ENCODE measurements around the gene PNLIPRP1.

The PNLIPRP1 gene

GRCh38 chr10:116631871-116632295, 41.1 kb downstream of the PNLIPRP1 start:
- no peak for DNase-seq (ENCODE audit: low spot score)

GRCh38 chr10:116632596-116633215, 41.9 kb downstream of the PNLIPRP1 start:
- no peak for DNase-seq (ENCODE audit: low spot score)

- no peak for DNase-seq (ENCODE audit: low spot score)
Observed at GRCh38 chr10:116633216-116633600, 42.4 kb downstream of the PNLIPRP1 start.

GRCh38 chr10:116634126-116634975, 43.6 kb downstream of the PNLIPRP1 start:
- DNase-seq (ENCODE audit: low spot score), result no peak

GRCh38 chr10:116636385-116636784, 45.6 kb downstream of the PNLIPRP1 start:
- DNase-seq (ENCODE audit: low spot score), result no peak

- DNase-seq (ENCODE audit: low spot score), result no peak
Observed at GRCh38 chr10:116636976-116637375, 46.2 kb downstream of the PNLIPRP1 start.

GRCh38 chr10:116637830-116638229, 47.1 kb downstream of the PNLIPRP1 start:
- DNase-seq (ENCODE audit: low spot score), result no peak

GRCh38 chr10:116646502-116646901, 55.7 kb downstream of the PNLIPRP1 start:
- no peak for DNase-seq (ENCODE audit: low spot score)

- DNase-seq (ENCODE audit: low spot score), result no peak
Observed at GRCh38 chr10:116648903-116649302, 58.1 kb downstream of the PNLIPRP1 start.

GRCh38 chr10:116653885-116654284, 63.1 kb downstream of the PNLIPRP1 start:
- DNase-seq (ENCODE audit: low spot score), result no peak

GRCh38 chr10:116654816-116655215, 64.1 kb downstream of the PNLIPRP1 start:
- peak; percentile 65 for DNase-seq (ENCODE audit: low spot score)

GRCh38 chr10:116655568-116655967, 64.8 kb downstream of the PNLIPRP1 start:
- no peak for DNase-seq (ENCODE audit: low spot score)

GRCh38 chr10:116656044-116656443, 65.3 kb downstream of the PNLIPRP1 start:
- no peak for DNase-seq (ENCODE audit: low spot score)

GRCh38 chr10:116657863-116658551, 67.2 kb downstream of the PNLIPRP1 start:
- DNase-seq (ENCODE audit: low spot score), result no peak
